SKM-1 treated with dmso at 0.1 percent for 144 hours (cell line): Measurements from ENCODE around the gene CDADC1.
A peak's percentile ranks its signal among the peaks of the same experiment; 100 is the strongest.

ENCODE experiments used
- DNase-seq: peaks from one replicate; lab custom pipeline; 2025; ENCODE audit not compliant: unreplicated experiment; lab: John Stamatoyannopoulos, UW

Gene CDADC1

DNA sequence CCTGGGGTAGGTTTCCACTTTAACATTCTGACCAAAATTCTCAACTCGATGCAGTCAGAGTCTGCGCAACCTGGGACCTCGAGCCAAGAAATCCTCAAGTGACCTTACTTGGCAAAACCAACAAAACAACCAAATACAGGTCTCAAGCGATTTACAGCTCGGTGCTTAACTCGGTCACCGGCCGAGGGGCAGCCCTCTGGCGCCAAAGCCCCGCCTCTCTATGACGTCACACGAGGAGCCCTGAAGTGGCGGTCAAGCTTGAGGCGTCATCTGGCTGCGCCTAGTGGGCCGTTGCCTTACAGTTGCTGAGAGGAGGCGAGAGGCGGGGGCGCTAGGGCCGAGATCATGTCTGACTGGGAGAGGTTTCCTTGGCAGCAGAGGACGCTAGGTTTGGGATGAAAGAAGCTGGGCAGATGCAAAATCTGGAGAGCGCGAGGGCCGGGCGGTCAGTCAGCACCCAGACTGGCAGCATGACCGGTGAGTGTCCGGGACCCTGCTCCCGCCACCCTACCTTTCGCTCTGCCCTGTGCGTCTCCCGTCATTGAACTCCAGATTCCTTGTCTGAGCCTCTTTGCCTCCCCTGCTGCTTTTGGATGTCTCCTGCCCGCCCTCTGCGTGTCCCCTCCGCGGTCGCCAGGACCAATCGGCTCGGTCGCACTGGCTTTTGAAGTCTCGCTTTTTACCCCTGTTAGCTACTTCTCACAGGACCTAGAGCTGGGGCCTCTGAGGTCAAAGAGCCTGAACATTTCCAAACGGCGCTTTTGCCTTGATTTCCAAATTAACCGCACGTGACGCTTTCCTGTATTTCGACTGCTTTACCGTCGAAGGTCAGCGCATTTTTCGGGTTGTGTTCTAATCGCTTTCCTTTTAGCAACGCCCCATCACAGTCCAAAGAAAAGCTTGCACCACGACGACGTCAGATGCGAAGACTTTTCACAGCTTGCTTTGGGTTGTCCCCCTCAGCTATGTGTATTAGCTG lies at the start of gene CDADC1:
TSS of gene CDADC1 (plus strand) at position 283 of the 979 bp plus-strand sequence. CDS start at position 396, 113 bp downstream.
- peak; percentile 86 for DNase-seq

DNA sequence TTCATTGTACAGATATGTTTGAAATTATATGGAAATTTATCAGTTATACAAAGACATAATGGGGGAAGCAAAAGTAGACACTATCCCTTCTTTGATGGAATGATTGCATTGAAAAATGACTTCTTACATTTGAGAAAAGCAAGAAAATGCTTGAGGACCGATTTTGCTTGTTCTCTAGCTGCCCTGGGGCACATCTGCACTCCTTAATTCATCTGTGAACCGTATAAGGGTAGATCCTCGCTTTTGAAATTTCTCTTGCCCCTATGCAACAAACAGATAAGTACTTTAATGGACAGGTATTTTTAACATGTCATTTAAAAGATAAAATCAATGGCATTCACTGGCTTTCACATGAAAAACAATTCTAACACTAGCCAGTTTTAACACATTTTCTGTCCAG lies 41.1 kb upstream of the CDADC1 start:
- DNase-seq = no peak

DNA sequence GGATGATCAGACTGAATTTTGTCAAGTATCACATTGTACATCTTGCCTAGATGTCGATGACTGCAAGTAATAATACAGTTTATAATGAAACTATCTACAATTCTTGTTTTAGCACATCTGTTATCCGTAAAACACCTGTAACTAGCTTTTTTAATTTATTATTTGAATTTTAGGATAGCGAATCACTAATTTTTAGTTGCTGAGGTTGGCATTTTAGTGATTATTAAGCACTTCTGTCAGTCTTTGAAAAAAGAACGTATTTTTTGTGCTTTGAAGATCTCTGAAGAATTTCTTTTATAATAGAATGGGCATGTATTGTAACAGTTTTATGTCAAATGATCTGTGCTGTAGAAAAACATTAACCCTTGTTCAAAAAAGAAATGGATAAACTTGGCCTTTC lies 39.1 kb upstream of the CDADC1 start:
- no peak for DNase-seq

DNA sequence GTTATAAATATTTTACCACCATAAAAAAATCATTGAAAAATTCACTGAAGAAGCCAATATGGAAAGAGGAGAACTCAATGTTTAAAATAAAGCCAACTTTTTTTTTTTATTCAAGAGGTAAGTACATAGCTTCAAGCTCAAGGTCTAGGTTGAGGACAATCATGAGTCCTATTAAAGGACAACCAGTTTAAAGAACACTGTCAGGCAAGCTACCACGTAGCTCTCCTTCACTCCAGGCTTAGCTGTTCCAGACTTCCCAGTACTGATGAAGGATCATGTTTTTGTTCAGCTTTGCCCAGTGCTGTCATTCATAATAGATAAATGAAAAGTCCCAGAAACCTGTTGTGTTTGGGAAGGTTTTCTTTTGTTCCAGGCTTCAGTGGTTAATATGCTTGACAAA lies 37.6 kb upstream of the CDADC1 start:
- no peak for DNase-seq

DNA sequence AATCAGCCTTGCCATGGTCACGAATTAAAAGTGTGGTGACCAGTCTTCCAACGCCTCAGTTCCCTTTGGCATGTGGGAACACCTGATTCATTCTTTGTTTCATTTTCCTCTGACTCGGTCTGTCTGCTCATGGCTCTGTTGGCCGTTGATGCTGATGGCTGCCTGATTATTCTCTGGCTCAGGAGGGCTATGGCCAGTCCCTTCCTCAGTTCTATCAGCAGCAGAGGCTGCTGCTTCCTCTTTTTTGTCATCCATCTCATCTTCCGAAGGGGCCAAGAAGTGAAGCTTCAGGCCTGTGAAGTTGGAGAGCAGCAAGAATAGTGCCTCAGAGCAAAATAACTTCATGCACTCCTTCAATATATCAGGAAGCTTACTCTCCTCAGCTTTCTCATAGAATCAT lies 37.1 kb upstream of the CDADC1 start:
- DNase-seq = no peak

DNA sequence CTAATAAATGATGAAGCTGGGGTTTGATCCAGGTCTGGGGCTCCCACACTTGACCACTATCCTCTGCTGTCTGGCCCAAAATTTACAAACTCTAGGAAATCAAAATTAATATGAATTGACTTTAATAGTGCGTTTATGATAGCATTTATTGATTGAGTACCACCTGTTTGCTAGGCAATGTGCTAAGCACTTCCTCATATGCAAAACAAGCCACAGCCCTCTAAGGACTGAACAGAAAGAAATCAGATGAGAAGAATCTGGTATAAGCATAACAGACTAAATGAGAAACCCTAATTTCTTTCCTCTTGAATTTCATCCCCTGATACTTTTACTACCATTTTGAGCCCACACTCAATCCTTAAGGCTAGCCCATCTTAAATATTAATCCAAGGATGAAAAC lies 34.2 kb upstream of the CDADC1 start:
- DNase-seq = no peak

DNA sequence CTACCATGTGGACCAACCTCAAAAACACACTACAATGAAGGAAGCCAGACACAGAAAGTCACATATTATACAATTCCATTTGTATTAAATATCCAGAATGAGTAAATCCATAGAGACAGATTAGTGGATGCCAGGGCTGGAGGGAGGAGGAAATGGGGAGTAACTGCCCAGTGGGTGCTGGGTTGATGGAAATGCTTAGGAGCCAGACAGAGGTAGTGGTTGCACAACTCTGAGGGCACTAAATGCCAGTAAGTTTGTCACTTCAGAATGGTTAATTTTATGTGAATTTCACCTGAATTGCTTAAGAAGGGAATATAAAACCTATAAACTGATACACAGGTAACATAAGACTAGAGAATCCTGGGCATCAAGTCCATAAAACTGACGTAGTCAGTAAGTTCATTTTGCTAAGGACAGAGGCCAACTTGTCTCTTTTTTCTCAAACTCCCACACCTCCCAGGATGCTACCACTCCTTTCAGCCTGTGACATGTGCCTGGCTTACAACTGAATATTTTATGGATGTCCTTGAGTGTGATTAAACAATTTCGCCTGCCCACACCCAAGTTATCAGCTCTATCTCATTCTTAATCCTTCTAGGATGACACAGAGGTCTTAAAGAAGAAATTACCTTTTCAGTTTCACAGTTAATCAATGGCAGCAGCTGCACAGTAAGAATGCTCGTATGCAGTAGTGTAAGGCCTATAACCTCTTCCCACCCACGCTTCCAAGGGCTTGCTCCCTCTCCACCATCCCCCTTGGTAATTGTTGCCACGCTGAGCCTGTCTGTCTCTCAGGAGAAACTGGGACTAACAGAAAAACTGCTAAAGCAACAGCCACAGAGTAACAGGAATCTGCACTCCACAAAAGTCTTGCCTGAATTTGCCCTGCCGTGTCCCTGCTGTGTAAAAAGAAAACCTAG lies 33.5 kb upstream of the CDADC1 start:
- no peak for DNase-seq

DNA sequence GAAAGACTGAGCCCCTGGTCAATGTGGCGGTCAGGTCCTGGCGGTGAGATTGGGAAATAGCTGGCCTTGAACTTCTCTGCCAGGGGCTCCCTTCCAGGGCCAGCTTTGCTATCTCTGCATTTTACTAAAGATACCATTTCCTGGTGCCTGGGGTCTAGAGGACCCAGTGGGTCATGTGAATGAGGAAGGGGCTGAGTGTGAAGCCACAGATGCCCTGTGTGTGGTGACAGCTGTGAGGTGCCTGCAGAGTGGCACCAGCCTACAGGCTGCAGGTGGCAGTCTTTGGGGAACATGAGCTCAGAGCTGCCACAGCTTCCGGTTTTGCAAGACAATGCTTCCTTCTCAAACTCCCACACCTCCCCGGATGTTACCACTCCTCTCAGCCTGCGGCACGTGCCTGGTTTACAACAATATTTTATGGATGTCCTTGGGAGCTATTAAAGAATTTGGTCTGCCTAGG lies 32.8 kb upstream of the CDADC1 start:
- peak; percentile 97 for DNase-seq

DNA sequence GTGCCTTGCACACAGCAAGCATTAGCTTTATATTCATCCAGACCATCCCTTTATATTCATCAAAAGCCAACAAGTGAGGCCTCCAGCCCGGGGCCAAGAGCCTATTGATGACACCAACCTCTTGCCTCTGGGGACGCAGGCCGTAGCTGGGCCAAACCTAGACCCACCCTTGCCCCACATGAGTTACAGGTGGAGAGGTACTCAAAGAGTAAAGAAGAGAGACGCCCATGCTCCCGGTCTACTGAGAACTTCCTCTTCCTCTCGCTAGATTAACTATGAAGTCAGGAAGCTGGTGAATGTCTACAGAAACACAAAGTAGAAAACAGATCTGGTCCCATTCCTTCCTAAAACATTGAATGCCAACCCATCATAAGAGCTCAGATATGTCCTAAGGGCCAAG lies 31.4 kb upstream of the CDADC1 start:
- DNase-seq = peak; percentile 39

DNA sequence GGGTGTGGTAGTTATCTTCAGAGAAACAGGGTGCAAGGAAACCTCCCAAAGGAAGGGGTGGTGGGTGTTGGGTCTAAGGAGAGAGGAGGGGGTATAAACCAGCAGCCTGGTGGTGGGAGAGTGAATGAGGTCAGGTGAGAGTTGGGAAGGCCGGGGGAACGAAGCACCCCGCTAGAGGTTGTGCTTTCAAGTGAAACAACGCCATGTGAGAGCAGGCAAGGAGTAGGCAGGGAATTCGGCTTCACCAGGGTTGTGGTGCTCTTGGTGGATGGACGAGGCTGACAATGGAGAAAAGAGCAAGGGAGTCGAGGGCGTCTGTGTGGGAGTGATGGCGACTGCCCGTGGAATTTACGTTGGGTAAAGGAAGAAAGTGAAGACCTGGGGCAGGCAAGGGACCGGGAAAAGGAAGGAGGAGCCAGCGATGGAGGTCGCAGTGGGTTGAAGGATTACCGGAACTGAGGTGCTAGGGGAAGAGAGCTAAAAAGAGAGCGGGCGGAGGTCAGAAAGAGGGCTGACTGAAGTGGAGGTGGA lies 29.7 kb upstream of the CDADC1 start:
- no peak for DNase-seq

DNA sequence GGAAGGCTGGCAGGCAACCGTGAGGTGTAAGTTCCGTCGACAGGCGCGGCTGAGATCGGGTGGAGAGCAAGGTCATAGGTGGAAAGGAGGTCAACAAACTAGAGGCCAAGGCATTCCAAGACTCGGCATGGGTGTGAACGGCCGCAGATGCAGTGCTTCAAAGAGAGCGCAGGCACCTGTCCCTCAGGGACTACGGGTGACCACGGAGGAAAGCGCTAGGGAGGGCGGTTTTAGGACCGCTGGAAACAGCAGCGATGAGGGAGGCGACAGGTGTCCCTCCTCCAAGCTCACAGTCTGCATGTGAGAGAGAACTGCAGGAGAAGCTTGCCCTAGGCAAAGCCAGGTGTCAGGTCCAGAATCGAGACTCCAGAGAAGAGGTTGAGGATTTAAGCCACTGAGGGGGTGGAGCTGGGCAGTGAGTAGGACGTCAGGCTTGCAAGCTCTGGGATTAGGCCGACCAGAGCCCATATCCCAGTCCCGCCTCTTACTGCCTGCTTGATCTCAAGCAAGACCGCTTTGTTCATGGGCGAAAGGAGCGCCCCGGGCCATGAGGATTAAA lies 29.2 kb upstream of the CDADC1 start:
- DNase-seq = no peak

DNA sequence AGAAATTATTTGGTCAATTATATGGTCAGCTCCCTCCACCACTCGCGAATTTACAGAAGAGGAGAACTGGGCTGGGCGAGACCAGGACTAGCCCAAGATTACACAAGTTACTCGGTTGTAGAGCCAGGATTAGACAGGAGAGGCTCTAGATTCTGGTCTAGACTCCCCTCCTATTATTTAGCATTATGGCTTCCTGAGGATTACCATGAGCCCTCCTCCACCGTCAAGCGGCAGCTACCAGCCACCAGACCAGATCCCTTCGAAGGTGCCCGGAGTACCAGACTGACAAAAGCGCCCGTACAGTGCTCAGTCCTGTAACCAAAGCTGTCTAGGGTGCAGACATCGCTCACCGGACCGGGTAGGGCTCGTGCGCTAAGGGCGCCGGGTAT lies 28.1 kb upstream of the CDADC1 start:
- DNase-seq = no peak

DNA sequence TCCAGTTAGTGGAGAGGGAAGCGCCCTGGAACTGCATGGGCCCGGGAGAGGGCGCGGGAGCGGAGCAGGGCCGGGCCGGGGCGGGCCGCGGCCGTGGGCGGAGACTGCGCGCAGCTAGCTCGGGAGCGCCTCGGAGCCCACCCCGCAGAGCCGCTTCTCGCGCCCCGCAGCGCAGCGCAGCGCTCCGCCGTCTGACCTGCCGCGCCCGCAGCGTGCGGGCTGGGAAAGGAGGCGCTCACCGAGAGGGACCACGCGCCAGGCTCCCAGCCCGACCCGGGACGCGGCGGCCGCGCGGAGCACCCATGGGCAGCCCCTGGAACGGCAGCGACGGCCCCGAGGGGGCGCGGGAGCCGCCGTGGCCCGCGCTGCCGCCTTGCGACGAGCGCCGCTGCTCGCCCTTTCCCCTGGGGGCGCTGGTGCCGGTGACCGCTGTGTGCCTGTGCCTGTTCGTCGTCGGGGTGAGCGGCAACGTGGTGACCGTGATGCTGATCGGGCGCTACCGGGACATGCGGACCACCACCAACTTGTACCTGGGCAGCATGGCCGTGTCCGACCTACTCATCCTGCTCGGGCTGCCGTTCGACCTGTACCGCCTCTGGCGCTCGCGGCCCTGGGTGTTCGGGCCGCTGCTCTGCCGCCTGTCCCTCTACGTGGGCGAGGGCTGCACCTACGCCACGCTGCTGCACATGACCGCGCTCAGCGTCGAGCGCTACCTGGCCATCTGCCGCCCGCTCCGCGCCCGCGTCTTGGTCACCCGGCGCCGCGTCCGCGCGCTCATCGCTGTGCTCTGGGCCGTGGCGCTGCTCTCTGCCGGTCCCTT lies 27.5 kb upstream of the CDADC1 start, which contains the start of gene MLNR:
TSS of gene MLNR (plus strand) at position 303 of the 820 bp plus-strand sequence. CDS start at position 303, 0 bp downstream.
- DNase-seq = no peak

DNA sequence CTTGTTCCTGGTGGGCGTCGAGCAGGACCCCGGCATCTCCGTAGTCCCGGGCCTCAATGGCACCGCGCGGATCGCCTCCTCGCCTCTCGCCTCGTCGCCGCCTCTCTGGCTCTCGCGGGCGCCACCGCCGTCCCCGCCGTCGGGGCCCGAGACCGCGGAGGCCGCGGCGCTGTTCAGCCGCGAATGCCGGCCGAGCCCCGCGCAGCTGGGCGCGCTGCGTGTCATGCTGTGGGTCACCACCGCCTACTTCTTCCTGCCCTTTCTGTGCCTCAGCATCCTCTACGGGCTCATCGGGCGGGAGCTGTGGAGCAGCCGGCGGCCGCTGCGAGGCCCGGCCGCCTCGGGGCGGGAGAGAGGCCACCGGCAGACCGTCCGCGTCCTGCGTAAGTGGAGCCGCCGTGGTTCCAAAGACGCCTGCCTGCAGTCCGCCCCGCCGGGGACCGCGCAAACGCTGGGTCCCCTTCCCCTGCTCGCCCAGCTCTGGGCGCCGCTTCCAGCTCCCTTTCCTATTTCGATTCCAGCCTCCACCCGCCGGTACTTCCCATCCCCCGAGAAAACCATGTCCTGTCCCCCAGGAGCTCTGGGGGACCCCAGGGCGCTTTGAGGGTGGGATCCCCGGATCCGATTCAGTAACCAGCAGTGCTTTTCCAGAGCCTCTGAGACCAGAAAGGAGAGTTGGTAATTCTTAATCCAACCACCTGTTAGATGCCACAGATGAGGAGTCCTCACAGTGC lies 26.7 kb upstream of the CDADC1 start:
- no peak for DNase-seq

DNA sequence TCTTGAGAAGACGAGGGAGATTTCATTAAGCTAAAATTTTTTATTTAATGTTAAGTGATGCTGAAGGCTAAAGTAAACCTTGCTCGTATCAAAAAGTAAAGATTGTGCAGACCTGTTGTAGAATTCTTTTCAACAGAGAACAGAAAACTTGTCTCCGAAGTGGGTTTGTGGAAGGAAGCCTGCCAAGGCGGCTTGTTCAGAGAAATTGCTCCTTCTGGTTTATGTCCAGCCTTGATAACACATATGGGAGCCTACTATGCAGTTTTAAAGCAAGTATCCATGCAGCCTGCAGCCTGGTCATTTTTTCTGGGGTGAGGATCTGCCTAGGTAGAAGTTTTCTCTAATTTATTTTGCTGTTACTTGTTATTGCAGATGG lies 26.1 kb upstream of the CDADC1 start:
- no peak for DNase-seq

DNA sequence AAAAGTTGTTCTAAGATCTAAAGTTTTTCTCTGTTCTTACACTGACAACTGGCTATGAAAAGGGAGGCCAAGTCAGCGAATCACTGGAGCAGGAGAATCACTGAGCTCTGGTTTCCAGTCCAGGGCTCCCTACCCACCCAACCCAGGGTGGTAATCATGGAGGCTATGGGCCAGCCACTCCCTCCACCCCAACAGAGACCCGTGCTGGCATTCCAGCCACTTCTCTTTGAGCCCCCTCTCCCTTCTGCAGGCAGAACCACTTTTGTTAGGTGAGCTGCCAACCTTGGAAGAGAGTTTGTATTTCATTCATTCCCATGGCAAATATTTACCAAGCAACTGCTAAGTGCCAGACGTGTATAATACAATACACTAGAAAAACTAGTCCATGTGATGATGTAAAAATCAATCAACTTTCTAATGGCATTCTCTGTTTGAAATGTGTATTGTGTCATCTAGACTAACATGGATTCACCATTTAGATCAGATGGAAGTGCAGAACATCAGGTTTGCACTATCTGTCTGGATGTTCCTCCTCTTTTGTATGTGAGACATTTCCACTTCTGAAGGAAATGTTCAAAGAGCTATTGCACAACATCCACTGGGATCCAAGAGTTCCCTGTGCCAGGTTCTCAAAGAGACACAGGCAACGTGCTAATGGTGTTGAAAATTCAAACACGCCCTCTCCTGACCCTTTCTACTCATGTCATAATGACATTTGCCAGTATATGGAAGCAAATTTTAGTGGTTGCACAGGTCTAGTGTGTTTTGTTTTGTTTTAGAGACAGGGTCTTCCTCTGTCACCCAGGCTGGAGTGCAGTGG lies 22.3 kb upstream of the CDADC1 start:
- peak; percentile 84 for DNase-seq

DNA sequence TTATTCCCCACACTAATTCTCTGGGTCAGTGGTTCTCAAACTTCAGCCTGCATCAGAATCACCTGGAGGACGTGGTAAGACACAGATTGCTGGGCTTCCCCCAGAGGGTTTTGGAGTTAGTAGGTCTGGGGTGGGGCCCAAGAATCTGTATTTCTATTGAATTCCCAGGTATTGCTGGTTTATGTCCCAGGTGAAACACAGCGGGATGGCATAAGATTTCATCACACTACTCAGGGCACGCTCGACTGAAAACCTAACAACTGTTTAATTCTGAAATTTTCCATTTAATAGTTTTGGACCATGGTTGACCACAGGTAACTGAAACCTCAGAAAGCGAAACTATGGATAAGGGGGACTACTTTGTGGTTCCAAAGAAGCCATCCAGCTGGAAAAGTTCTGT lies 21.1 kb upstream of the CDADC1 start:
- no peak for DNase-seq

DNA sequence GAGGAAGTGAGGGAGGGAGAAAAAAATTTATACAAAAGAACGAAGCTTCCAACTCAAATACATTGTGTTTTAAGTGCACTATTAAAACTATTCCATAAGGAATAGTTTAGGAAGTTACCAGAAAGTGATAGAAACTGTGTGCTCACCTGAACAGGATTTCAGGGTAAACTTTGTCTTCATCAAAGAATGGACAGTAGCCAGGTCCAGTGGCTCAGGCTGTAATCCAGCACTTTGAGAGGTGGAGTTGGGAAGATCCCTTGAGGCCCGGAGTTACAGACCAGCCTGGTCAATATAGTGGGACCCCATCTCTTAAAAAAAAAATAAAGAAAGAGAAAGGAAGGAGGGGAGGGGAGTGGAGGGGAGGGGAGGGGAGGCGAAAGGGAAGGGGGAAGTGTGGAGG lies 13.0 kb upstream of the CDADC1 start:
- no peak for DNase-seq
